ENCODE data around the gene AAK1.
A peak's percentile ranks its signal among the peaks of the same experiment; 100 is the strongest.
"Not testable (repeated sequence)": the region's sequence is repeated elsewhere in the genome, so short reads cannot be mapped to it uniquely, and the experiment has no call there.

Gene AAK1

GRCh38 chr2:69449906-69450305 is 193.6 kb downstream of the AAK1 start:
- DNase-seq (ENCODE audit: low spot score): no peak

GRCh38 chr2:69443673-69444072 is 199.9 kb downstream of the AAK1 start:
- not testable (repeated sequence) for DNase-seq (ENCODE audit: low spot score)

- not testable (repeated sequence) for DNase-seq (ENCODE audit: low spot score)
These were observed 204.0 kb downstream of the AAK1 start for GRCh38 chr2:69439499-69439898.

- DNase-seq (ENCODE audit: low spot score): no peak
These were observed 205.0 kb downstream of the AAK1 start for GRCh38 chr2:69438580-69438979.

GRCh38 chr2:69437751-69438154 is 205.8 kb downstream of the AAK1 start:
- DNase-seq (ENCODE audit: low spot score): no peak

GRCh38 chr2:69436938-69437750 is 206.4 kb downstream of the AAK1 start, which contains the start of gene NFU1:
Gene NFU1 (minus strand): TSS chr2:69437435. CDS start chr2:69437422, 13 bp downstream.
- DNase-seq (ENCODE audit: low spot score): peak; percentile 87

- no peak for DNase-seq (ENCODE audit: low spot score)
These were observed 207.0 kb downstream of the AAK1 start for GRCh38 chr2:69436596-69436937.

- DNase-seq (ENCODE audit: low spot score): no peak
These were observed 208.8 kb downstream of the AAK1 start for GRCh38 chr2:69434753-69435152.

GRCh38 chr2:69429491-69430183 is 213.9 kb downstream of the AAK1 start:
- no peak for DNase-seq (ENCODE audit: low spot score)

- no peak for DNase-seq (ENCODE audit: low spot score)
These were observed 214.6 kb downstream of the AAK1 start for GRCh38 chr2:69428981-69429380.

GRCh38 chr2:69424419-69424818 is 219.1 kb downstream of the AAK1 start:
- no peak for DNase-seq (ENCODE audit: low spot score)

- no peak for DNase-seq (ENCODE audit: low spot score)
These were observed 221.3 kb downstream of the AAK1 start for GRCh38 chr2:69422198-69422597.

GRCh38 chr2:69419111-69419510 is 224.4 kb downstream of the AAK1 start:
- not testable (repeated sequence) for DNase-seq (ENCODE audit: low spot score)

GRCh38 chr2:69416147-69416546 is 227.4 kb downstream of the AAK1 start:
- DNase-seq (ENCODE audit: low spot score): no peak
